Lung (tissue), 12 donors: ENCODE measurements around the gene LRRC34. TPM values are rescaled to one million over a fixed set of nuclear protein-coding genes. Genes with fewer than 3 reads are reported as not detected.

Source experiments
- ATAC-seq: fragments of 200-7000 bp; cut with Tn5 transposase; one replicate; pipeline ENCODE4 v1.9.1; 2020; ENCODE audit warnings: moderate number of reproducible peaks; ENCODE audit not compliant: insufficient read depth, low FRiP score
- DNase-seq, 3 donors: peaks; one replicate each; pipeline ENCODE4 v3.0.0-alpha.2; 2013 to 2017
- H3K27ac ChIP-seq, 2 donors: one replicate each; pipeline ENCODE4 v1.5.1; 2013; ENCODE audit warnings: mild to moderate bottlenecking in 2 of 2, moderate library complexity in 2 of 2, control low read depth in 1 of 2, inconsistent platforms in 1 of 2, low read depth in 1 of 2, low read length in 1 of 2
- H3K27me3 ChIP-seq, 3 donors: one replicate each; pipeline ENCODE4 v1.5.1; 2013; ENCODE audit warnings: low read length in 2 of 3; ENCODE audit not compliant: control insufficient read depth in 3 of 3, insufficient read depth in 3 of 3
- H3K36me3 ChIP-seq, 4 donors: one replicate each; pipeline ENCODE4 v1.5.1; 2013; ENCODE audit warnings: low read length in 4 of 4, mild to moderate bottlenecking in 1 of 4, moderate library complexity in 1 of 4; ENCODE audit not compliant: control insufficient read depth in 4 of 4, insufficient read depth in 4 of 4
- H3K4me1 ChIP-seq, 5 donors: one replicate each; pipeline ENCODE4 v1.5.1; 2013; ENCODE audit warnings: low read length in 5 of 5, mild to moderate bottlenecking in 2 of 5, moderate library complexity in 1 of 5; ENCODE audit not compliant: control insufficient read depth in 5 of 5, insufficient read depth in 5 of 5
- H3K4me3 ChIP-seq: one replicate; pipeline ENCODE4 v1.5.1; 2013; ENCODE audit warnings: mild to moderate bottlenecking, control low read depth, moderate library complexity
- H3K9ac ChIP-seq, 2 donors: one replicate each; pipeline ENCODE4 v1.5.1; 2013; ENCODE audit warnings: low read length in 2 of 2, control low read depth in 1 of 2; ENCODE audit not compliant: insufficient read depth in 1 of 2
- H3K9me3 ChIP-seq, 4 donors: one replicate each; pipeline ENCODE4 v1.5.1; 2013; ENCODE audit warnings: low read length in 3 of 4, mild to moderate bottlenecking in 1 of 4, moderate library complexity in 1 of 4; ENCODE audit not compliant: control insufficient read depth in 4 of 4, insufficient read depth in 3 of 4
- CTCF ChIP-seq: IDR thresholded peaks from 2 replicates; pipeline ENCODE4 v1.5.1; 2012; ENCODE audit warnings: mild to moderate bottlenecking; ENCODE audit errors: control extremely low read depth, extremely low read depth
- WGBS, 2 donors: extraction: QIAGEN DNeasy Blood & Tissue Kit; methylation state at CpG; one replicate each; pipeline ENCODE4 v1.1.7; 2013; 5-methylcytosine and 5-hydroxymethylcytosine counted together
- polyA plus RNA-seq, 2 donors: library from polyadenylated mRNA; stranded (reverse); fragments of 200-250 nt; gene quantifications; one replicate each; pipeline ENCODE4 v1.2.1, GENCODE V29; 2013
- total RNA-seq, 2 donors: library from RNA; depleted of rRNA in 1 of 2; stranded (reverse); fragments of >200 nt in 1 of 2; gene quantifications; one replicate each; pipeline ENCODE4 v1.2.1, GENCODE V29; 2014 to 2021
- donor health status: control.
- donor health status: control.
- donor health status: Bipolar disorder and iron deficiency.
- donor health status: healthy.
- donor health status: DM: yes; HTN: yes; CAD: no.

Gene LRRC34
- total and polyA plus RNA-seq, 4 donors = 2.9 to 17.5 (median 6.9) TPM

- no peak overlapping the region for H3K9ac ChIP-seq
- no peaks in the 10 kb centered on the region for H3K4me1 ChIP-seq
- H3K36me3 ChIP-seq = no peaks in the 10 kb centered on the region
- no peak for TF ChIP-seq CTCF
- WGBS, 2 donors = 80 to 87% methylated on average over 11 of the region's 11 CpGs
- H3K27me3 ChIP-seq = no peaks in the 10 kb centered on the region
- H3K4me3 ChIP-seq = no peak overlapping the region
- DNase-seq (no peak), ATAC-seq (no peak)
- no peaks in the 10 kb centered on the region for H3K9me3 ChIP-seq
- no peak overlapping the region for H3K27ac ChIP-seq
These were observed 33.9 kb upstream of the LRRC34 start for GRCh38 chr3:169846458-169847193.

- Histone ChIP-seq H3K9me3 (no peaks in the 10 kb centered on the region), H3K4me3 (no peak overlapping the region), H3K27me3 (no peaks in the 10 kb centered on the region), H3K4me1 (peaks cover 0 to 3% (median 0%) of the 10 kb centered on the region in 5 donors), H3K9ac (no peak overlapping the region), H3K27ac (no peak overlapping the region), H3K36me3 (no peaks in the 10 kb centered on the region)
- no peak for DNase-seq
- 41 to 58% methylated on average over 3 of the region's 3 CpGs for WGBS, 2 donors
- no peak for TF ChIP-seq CTCF
- no peak for ATAC-seq
These were observed 30.3 kb upstream of the LRRC34 start for GRCh38 chr3:169842960-169843359.

GRCh38 chr3:169841171-169841570, 28.5 kb upstream of the LRRC34 start:
- no peak overlapping the region for H3K27ac ChIP-seq
- no peak for TF ChIP-seq CTCF
- ATAC-seq = no peak
- DNase-seq = peak in 2 of 3 donors; percentile 24 to 43
- no peak overlapping the region for H3K4me3 ChIP-seq
- 61 to 70% methylated on average over 4 of the region's 4 CpGs for WGBS, 2 donors
- no peaks in the 10 kb centered on the region for H3K9me3 ChIP-seq
- H3K9ac ChIP-seq = no peak overlapping the region
- peaks cover 0 to 11% (median 0%) of the 10 kb centered on the region in 5 donors for H3K4me1 ChIP-seq
- H3K36me3 ChIP-seq = no peaks in the 10 kb centered on the region
- no peaks in the 10 kb centered on the region for H3K27me3 ChIP-seq
